Mesodermal cell (in vitro differentiated cells): Measurements from ENCODE around the gene DRD4.

Experiments used
- H3K27ac ChIP-seq: 2 replicates; pipeline ENCODE4 v1.7.0; 2013; ENCODE audit warnings: mild to moderate bottlenecking, low read depth, low read length, moderate library complexity; ENCODE audit not compliant: severe bottlenecking
- H3K36me3 ChIP-seq: 2 replicates; pipeline ENCODE4 v1.7.1; 2013; ENCODE audit warnings: mild to moderate bottlenecking, low read length, moderate library complexity; ENCODE audit not compliant: control insufficient read depth, insufficient read depth
- H3K4me1 ChIP-seq: one replicate; pipeline ENCODE4 v1.7.1; 2013; ENCODE audit warnings: mild to moderate bottlenecking, low read length; ENCODE audit not compliant: insufficient read depth, control insufficient read depth, poor library complexity, severe bottlenecking
- H3K4me3 ChIP-seq: 2 replicates; pipeline ENCODE4 v1.7.0; 2013; ENCODE audit warnings: low read length, control low read depth, mild to moderate bottlenecking; ENCODE audit not compliant: insufficient read depth, poor library complexity, severe bottlenecking; ENCODE audit errors: extremely low read depth
- H3K9me3 ChIP-seq: 2 replicates; pipeline ENCODE4 v1.7.1; 2013; ENCODE audit warnings: mild to moderate bottlenecking, low read length, moderate library complexity; ENCODE audit not compliant: control insufficient read depth
- WGBS, 2 experiments: methylation state at CpG; one replicate each; pipeline ENCODE4 v1.1.5; 2013; ENCODE audit warnings: missing lambda C conversion rate in 2 of 2; ENCODE audit not compliant: insufficient coverage in 2 of 2; 5-methylcytosine and 5-hydroxymethylcytosine counted together

DRD4 gene

GRCh38 chr11:610146-610801 lies 26.8 kb upstream of the DRD4 start:
- 95 to 98% methylated on average over 13 to 15 of the region's 18 CpGs for WGBS, 2 experiments
- Histone ChIP-seq H3K36me3 (peaks cover 86% of the 10 kb centered on the region), H3K9me3 (no peaks in the 10 kb centered on the region)

GRCh38 chr11:611001-611996 lies 25.8 kb upstream of the DRD4 start:
- WGBS, 2 experiments, result 95 to 96% methylated on average over 38 to 42 of the region's 49 CpGs
- no peak overlapping the region for H3K27ac ChIP-seq
- no peak overlapping the region for H3K4me3 ChIP-seq
- H3K9me3 ChIP-seq, result no peaks in the 10 kb centered on the region
- H3K36me3 ChIP-seq, result peaks cover 75% of the 10 kb centered on the region
- H3K4me1 ChIP-seq, result peaks cover 16% of the 10 kb centered on the region

More at GRCh38 chr11:610146-610801, 26.8 kb upstream of the DRD4 start:
- Histone ChIP-seq H3K4me3 (no peak overlapping the region), H3K27ac (no peak overlapping the region), H3K4me1 (peaks cover 10% of the 10 kb centered on the region)

- Histone ChIP-seq H3K4me1 (peaks cover 19% of the 10 kb centered on the region), H3K27ac (no peak overlapping the region), H3K4me3 (no peak overlapping the region), H3K9me3 (no peaks in the 10 kb centered on the region), H3K36me3 (peaks cover 64% of the 10 kb centered on the region)
- 89 to 92% methylated on average over 24 to 27 of the region's 27 CpGs for WGBS, 2 experiments
These were observed 24.7 kb upstream of the DRD4 start for GRCh38 chr11:612201-612960.

- 94% methylated on average over 10 of the region's 10 CpGs for WGBS, 2 experiments
- Histone ChIP-seq H3K36me3 (peaks cover 61% of the 10 kb centered on the region), H3K4me3 (no peak overlapping the region)
These were observed 24.1 kb upstream of the DRD4 start for GRCh38 chr11:612961-613300.

GRCh38 chr11:613369-613968 lies 23.6 kb upstream of the DRD4 start:
- WGBS, 2 experiments, result 42 to 46% methylated on average over 19 to 20 of the region's 36 CpGs
- peaks cover 19% of the 10 kb centered on the region for H3K4me1 ChIP-seq
- peaks cover 59% of the 10 kb centered on the region for H3K36me3 ChIP-seq

More at GRCh38 chr11:612961-613300, 24.1 kb upstream of the DRD4 start:
- Histone ChIP-seq H3K9me3 (no peaks in the 10 kb centered on the region), H3K4me1 (peaks cover 19% of the 10 kb centered on the region), H3K27ac (peak overlapping the region; percentile 23)

GRCh38 chr11:614021-614622 lies 22.9 kb upstream of the DRD4 start:
- H3K36me3 ChIP-seq, result peaks cover 52% of the 10 kb centered on the region
- H3K27ac ChIP-seq, result no peak overlapping the region
- 84 to 96% methylated on average over 4 to 10 of the region's 14 CpGs for WGBS, 2 experiments

More at GRCh38 chr11:613369-613968, 23.6 kb upstream of the DRD4 start:
- no peaks in the 10 kb centered on the region for H3K9me3 ChIP-seq
- no peak overlapping the region for H3K4me3 ChIP-seq
- peak overlapping the region; percentile 23 for H3K27ac ChIP-seq

GRCh38 chr11:614623-615503 lies 22.2 kb upstream of the DRD4 start:
- H3K27ac ChIP-seq, result peak overlapping the region; percentile 87
- no peaks in the 10 kb centered on the region for H3K9me3 ChIP-seq
- peaks cover 19% of the 10 kb centered on the region for H3K4me1 ChIP-seq
- H3K36me3 ChIP-seq, result peaks cover 45% of the 10 kb centered on the region
- 93 to 94% methylated on average over 63 to 66 of the region's 68 CpGs for WGBS, 2 experiments
- peak overlapping the region; percentile 58 for H3K4me3 ChIP-seq

More at GRCh38 chr11:614021-614622, 22.9 kb upstream of the DRD4 start:
- Histone ChIP-seq H3K9me3 (no peaks in the 10 kb centered on the region), H3K4me1 (peaks cover 19% of the 10 kb centered on the region), H3K4me3 (no peak overlapping the region)

GRCh38 chr11:615504-616319 lies 21.4 kb upstream of the DRD4 start, which contains the start of gene IRF7:
Gene IRF7, minus strand, starts transcription at chr11:615950. Its CDS starts 586 bp downstream, at chr11:615364.
- H3K4me1 ChIP-seq, result peaks cover 19% of the 10 kb centered on the region
- no peaks in the 10 kb centered on the region for H3K9me3 ChIP-seq
- peaks cover 37% of the 10 kb centered on the region for H3K36me3 ChIP-seq
- peak within 1 kb of the TSS; percentile 87 for H3K27ac ChIP-seq
- peak within 1 kb of the TSS; percentile 58 for H3K4me3 ChIP-seq
- 11 to 12% methylated on average over 46 to 56 of the region's 66 CpGs for WGBS, 2 experiments
